Measurements from ENCODE around the gene APCDD1.
"Not testable (repeated sequence)": the region's sequence is repeated elsewhere in the genome, so short reads cannot be mapped to it uniquely, and the experiment has no call there.

Gene APCDD1

GRCh38 chr18:10463741-10464140 lies 9.3 kb downstream of the APCDD1 start:
- no peak for DNase-seq

DNA sequence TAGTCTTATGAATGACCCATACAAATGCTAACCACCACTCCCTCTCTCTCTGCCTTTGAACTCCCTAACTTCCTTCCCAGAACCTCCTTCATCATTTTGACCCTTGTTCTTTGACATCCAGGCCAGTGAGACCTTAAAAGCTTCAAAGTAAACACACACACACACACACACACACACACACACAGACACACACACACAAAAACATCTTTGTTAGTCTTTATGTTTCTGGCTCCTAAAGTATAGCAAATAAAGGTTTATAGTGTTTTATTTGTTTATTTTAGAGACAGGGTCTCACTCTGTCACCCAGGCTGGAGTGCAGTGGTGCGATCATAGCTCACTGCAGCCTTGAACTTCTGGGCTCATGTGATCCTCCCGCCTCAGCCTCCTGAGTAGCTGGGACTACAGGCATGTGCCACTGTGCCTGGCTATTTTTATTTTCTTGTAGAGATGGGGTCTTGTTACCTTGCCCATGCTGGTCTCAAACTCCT lies 9.8 kb downstream of the APCDD1 start:
- DNase-seq = not testable (repeated sequence)

GRCh38 chr18:10465174-10465939 lies 10.9 kb downstream of the APCDD1 start:
- peak; percentile 55 for DNase-seq

DNA sequence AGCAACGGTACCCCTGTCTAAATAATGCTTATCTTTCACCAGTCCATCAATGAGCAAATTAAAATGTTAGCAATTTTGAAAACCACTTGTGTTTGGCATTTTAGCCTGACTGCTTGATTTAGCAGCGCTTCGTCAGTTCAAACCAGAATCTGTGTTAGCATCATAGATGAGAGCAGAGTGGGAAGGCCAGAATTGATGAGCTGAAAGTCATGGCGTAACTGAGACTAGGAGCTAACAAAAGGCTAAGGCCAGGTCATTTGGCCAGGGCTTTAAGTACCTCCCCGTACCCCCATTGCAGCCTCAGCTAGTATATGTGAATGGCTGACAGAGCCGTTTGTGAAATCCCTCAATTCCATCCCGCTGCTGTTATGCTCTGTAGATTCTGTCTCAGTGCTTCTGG lies 16.0 kb downstream of the APCDD1 start:
- no peak for DNase-seq

DNA sequence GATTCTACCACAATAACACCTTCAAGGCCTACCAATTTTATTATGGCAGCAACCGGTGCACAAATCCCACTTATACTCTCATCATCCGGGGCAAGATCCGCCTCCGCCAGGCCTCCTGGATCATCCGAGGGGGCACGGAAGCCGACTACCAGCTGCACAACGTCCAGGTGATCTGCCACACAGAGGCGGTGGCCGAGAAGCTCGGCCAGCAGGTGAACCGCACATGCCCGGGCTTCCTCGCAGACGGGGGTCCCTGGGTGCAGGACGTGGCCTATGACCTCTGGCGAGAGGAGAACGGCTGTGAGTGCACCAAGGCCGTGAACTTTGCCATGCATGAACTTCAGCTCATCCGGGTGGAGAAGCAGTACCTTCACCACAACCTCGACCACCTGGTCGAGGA lies 17.1 kb downstream of the APCDD1 start:
- no peak for DNase-seq

DNA sequence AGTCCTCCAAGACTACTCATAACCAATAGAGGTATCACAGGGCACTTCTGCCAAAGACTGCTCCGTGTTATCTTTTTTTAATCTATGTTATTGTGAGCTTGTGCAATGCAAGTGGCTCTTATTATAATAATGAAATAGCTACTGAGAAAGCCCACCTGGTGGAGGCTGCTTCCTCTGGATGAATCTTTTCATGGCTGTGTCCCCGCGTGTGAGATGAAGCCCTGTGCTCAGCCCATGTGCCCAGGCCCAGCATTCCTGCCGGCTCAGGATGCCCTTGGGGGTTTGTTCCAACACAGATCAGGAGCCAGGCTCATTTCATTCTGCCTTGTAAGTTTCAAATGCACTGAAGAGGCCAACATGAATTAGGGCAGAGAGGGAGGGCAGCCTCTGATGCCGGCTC lies 18.7 kb downstream of the APCDD1 start:
- DNase-seq = peak; percentile 10

- no peak for DNase-seq
Observed at GRCh38 chr18:10474309-10474708, 19.9 kb downstream of the APCDD1 start.

DNA sequence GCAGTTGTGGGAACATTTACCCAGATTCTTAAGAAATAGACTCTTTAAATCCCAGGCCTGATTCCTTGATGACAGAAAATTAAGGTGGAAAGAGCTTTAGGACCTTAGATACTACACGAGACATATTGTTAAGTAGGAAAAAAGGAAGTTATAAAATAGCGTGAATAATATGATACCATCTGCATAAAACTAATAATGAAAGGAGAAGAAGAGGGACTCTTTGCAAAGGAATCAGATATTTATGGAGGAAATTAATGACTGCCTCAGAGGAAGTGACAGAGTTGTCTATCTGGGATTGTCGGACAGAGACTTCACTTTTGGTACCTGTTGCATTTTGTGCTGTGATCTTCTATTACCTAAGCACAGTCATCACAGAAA lies 20.8 kb downstream of the APCDD1 start:
- no peak for DNase-seq

DNA sequence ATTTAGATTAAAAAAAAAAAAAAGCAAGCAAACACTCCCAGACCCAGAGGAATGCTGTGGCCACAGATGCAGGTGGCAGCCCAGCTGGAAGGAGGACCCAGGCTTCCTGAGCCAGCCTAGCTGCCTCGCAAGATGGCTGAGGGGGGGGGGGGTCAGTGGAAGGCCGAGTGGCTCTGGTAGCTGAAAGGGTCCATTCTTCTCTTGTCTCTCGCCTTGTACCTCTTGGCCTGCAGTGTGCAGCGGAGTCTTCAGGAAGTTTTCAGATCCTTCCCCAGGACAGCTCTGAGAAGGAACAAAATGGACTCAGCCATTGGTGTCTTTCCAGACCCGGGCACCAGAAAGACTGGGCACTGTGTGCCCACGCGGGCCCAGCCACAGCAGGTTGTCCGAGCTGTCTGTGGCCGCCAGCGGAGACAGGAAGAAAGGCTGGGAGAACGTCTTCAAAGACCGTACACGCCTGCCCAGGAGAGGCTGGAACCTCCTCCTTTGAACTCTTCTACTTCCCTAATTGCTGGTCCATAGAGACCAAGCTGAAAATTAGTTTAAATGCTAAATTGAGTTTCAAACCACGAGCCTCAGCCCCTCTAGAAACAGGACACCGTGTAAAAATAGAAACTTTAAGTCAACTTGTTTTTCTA lies 21.3 kb downstream of the APCDD1 start:
- DNase-seq = no peak

DNA sequence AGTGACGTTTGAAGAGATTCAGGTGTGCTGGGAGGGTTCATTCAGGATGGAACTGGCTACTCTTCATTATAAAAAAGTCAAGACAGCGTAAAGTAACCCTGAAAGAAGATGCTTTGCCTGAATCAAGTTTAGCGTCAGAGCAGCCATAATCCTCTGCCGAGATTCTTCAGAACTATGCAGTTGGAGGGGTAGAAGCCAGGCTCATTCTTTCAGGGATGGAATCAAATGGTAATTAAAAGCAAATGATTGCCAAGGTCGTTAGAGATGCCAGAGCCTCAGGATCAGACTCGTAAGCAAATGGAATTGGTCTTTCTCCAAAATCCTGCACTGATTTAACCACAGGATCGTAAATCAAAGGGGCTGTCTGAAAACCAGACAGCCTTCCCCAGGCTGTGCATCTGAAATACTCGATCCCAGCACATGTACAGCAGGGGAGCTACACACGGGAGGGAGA lies 21.9 kb downstream of the APCDD1 start:
- no peak for DNase-seq

DNA sequence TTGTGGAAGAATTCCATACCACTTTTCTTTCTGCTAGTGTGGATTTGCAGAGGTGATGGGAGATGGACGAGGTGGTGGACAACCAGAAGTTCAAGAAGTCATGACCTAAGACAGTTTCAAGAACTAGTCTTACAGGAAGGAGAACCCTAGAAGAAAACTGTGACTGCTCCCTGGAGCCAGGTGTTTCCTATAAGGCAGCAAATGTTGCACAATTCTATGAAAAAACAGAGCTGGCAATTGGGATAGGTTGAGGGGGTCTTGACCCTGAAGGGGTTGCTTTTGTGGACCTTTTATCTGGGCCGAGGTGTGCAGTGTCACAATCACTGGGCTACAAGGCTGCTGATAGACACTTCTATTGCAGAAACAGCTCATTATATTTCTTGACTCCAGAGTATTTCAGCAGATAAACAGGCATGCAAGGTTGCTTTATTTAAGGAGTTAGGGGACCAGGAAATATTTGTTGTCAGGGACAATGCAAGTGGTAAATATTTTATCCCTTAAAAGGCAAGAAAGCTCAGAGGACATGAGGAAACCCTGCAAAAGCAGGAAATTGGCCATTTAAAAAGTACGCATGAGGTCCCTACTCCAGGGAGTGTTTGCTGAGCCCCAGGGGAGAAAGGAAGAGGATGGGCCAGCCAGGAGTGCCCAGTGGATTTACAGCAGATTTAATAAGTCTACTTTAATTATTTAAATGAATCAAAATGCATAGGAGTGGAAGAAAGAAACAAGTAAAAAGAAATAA lies 22.9 kb downstream of the APCDD1 start:
- DNase-seq = no peak

DNA sequence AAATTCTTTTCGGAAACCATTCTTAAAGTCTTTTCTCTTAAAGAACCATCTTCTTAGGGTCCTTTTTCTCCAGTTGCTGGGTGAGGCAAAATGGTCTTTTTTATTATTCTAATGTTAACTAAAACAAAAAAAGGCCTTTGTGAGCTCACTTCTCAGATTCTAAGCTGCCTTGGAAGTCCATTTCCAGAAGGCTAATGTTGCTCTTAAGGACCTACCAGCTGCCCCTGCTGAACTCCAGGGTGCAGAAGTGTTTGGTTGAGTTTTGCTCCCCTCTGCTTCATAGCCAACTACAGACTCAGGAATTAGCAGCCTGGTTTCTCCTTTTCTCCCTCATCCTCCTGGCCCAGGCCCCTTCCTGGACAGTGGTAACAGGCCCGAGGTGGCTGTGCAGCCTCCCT lies 23.4 kb downstream of the APCDD1 start:
- no peak for DNase-seq

- DNase-seq = no peak
Observed at GRCh38 chr18:10481831-10482230, 27.4 kb downstream of the APCDD1 start.

GRCh38 chr18:10482363-10482984 lies 28.0 kb downstream of the APCDD1 start:
- no peak for DNase-seq

GRCh38 chr18:10482985-10483949 lies 28.8 kb downstream of the APCDD1 start:
- peak; percentile 63 for DNase-seq

- no peak for DNase-seq
Observed at GRCh38 chr18:10485475-10485874, 31.0 kb downstream of the APCDD1 start.

- no peak for DNase-seq
Observed at GRCh38 chr18:10486362-10486761, 31.9 kb downstream of the APCDD1 start.

- DNase-seq = no peak
Observed at GRCh38 chr18:10487154-10487553, 32.7 kb downstream of the APCDD1 start.

- no peak for DNase-seq
Observed at GRCh38 chr18:10488017-10488416, 33.6 kb downstream of the APCDD1 start.

GRCh38 chr18:10490401-10491165 lies 36.1 kb downstream of the APCDD1 start:
- peak; percentile 62 for DNase-seq

- no peak for DNase-seq
Observed at GRCh38 chr18:10495936-10496335, 41.5 kb downstream of the APCDD1 start.
